ENCODE results near the gene CR1. TPM values are rescaled to one million over a fixed set of nuclear protein-coding genes. Genes with fewer than 3 reads are reported as not detected.

The CR1 gene
- total and polyA plus RNA-seq, 2 experiments from 2014 or later = 0.65 to 0.76 TPM

GRCh38 chr1:207455183-207455754 is 40.7 kb upstream of the CR1 start (continued):
- TF ChIP-seq REST (IDR thresholded peaks at IDR 0.05; ENCODE audit: unreplicated experiment) (no peak), POLR2AphosphoS5 (IDR thresholded peaks at IDR 0.05; ENCODE audit: low read depth) (no peak), ZNF331 (CRISPR knock-in tag; IDR thresholded peaks at IDR 0.05; ENCODE audit: low read depth) (no peak), ETS1 (IDR thresholded peaks at IDR 0.05) (no peak), JUNB (IDR thresholded peaks at IDR 0.05; ENCODE audit: unreplicated experiment) (no peak), CREB1 (CRISPR knock-in tag; IDR thresholded peaks at IDR 0.05; ENCODE audit: low read depth) (no peak), EZH2phosphoT487 (IDR thresholded peaks at IDR 0.05; ENCODE audit: unreplicated experiment) (no peak), NANOG (IDR thresholded peaks at IDR 0.05; ENCODE audit: borderline replicate concordance) (no peak)
- TF ChIP-seq, protein P1, sequence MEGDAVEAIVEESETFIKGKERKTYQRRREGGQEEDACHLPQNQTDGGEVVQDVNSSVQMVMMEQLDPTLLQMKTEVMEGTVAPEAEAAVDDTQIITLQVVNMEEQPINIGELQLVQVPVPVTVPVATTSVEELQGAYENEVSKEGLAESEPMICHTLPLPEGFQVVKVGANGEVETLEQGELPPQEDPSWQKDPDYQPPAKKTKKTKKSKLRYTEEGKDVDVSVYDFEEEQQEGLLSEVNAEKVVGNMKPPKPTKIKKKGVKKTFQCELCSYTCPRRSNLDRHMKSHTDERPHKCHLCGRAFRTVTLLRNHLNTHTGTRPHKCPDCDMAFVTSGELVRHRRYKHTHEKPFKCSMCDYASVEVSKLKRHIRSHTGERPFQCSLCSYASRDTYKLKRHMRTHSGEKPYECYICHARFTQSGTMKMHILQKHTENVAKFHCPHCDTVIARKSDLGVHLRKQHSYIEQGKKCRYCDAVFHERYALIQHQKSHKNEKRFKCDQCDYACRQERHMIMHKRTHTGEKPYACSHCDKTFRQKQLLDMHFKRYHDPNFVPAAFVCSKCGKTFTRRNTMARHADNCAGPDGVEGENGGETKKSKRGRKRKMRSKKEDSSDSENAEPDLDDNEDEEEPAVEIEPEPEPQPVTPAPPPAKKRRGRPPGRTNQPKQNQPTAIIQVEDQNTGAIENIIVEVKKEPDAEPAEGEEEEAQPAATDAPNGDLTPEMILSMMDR (conservative IDR thresholded peaks at IDR 0.05; ENCODE audit: low read depth in 2 of 2) = no peak

GRCh38 chr1:207458414-207458813 is 37.5 kb upstream of the CR1 start:
- Histone ChIP-seq H3K27ac (ENCODE audit: low read depth) (no peak overlapping the region), H3K27me3 (ENCODE audit: insufficient read depth) (peaks cover 31% of the 10 kb centered on the region), H3K4me1 (ENCODE audit: insufficient read depth) (no peaks in the 10 kb centered on the region; the same call in 1 of the 2 replicates), H3K9me2 (ENCODE audit: insufficient read depth) (no peaks in the 10 kb centered on the region), H3F3A (replicated peaks; ENCODE audit: low read depth) (no peaks in the 10 kb centered on the region), H2AFZ (no peak overlapping the region), H3K79me2 (replicated peaks; ENCODE audit: insufficient read depth) (no peaks in the 10 kb centered on the region), H3K4me3 (no peak overlapping the region), H3K36me3 (ENCODE audit: insufficient read depth) (no peaks in the 10 kb centered on the region), H3K4me2 (no peak overlapping the region), H4K20me1 (replicated peaks; ENCODE audit: insufficient read depth) (no peaks in the 10 kb centered on the region)
- Mint-ChIP-seq H3K27me3 (ENCODE audit: insufficient read depth, low read depth, poor library complexity) (peaks cover 10% of the 10 kb centered on the region), H3K4me3 (no peak overlapping the region), H3K27ac (no peak overlapping the region), H3K4me1 (peaks cover 3% of the 10 kb centered on the region; the same call in 2 of the 3 replicates), H3K9me3 (no peaks in the 10 kb centered on the region), H3K36me3 (ENCODE audit: low read depth) (no peaks in the 10 kb centered on the region)
- no peak for ATAC-seq
- DNase-seq (ENCODE audit: low spot score) = no peak
- TF ChIP-seq REST (IDR thresholded peaks at IDR 0.05; ENCODE audit: unreplicated experiment) = no peak
- no peak for TF ChIP-seq NANOG (IDR thresholded peaks at IDR 0.05; ENCODE audit: borderline replicate concordance)
- TF ChIP-seq ZNF331 (CRISPR knock-in tag; IDR thresholded peaks at IDR 0.05; ENCODE audit: low read depth) = no peak
- TF ChIP-seq CREB1 (CRISPR knock-in tag; IDR thresholded peaks at IDR 0.05; ENCODE audit: low read depth) = no peak
- no peak for TF ChIP-seq ZNF114 (CRISPR knock-in tag; IDR thresholded peaks at IDR 0.05)
- TF ChIP-seq, protein P1 (conservative IDR thresholded peaks at IDR 0.05; ENCODE audit: low read depth in 2 of 2) = no peak
- no peak for TF ChIP-seq EZH2 (IDR thresholded peaks at IDR 0.05; ENCODE audit: low read depth, unreplicated experiment)
- TF ChIP-seq EZH2phosphoT487 (IDR thresholded peaks at IDR 0.05; ENCODE audit: unreplicated experiment) = no peak
- TF ChIP-seq JUNB (IDR thresholded peaks at IDR 0.05; ENCODE audit: unreplicated experiment) = no peak
- TF ChIP-seq STAT1 (IDR thresholded peaks at IDR 0.05; ENCODE audit: unreplicated experiment) = no peak

Data from GM23338 (cell line).